Measurements from ENCODE around the gene UBL3. TPM values are rescaled to one million over a fixed set of nuclear protein-coding genes. Genes with fewer than 3 reads are reported as not detected.

Gene UBL3
- total RNA-seq, 1 donor from 2014 or later, result 20.0 TPM

- Mint-ChIP-seq H3K4me1 (peaks cover 14% of the 10 kb centered on the region), H3K4me3 (no peak overlapping the region), H3K36me3 (no peaks in the 10 kb centered on the region), H3K27me3 (ENCODE audit: insufficient read depth, low read depth) (peaks cover 2% of the 10 kb centered on the region), H3K27ac (no peak overlapping the region), H3K9me3 (no peaks in the 10 kb centered on the region)
- no peak for DNase-seq (ENCODE audit: low spot score)
- Histone ChIP-seq H3K27me3 (no peaks in the 10 kb centered on the region), H4K20me1 (ENCODE audit: low read depth) (no peaks in the 10 kb centered on the region), H3K9me3 (ENCODE audit: low read depth) (no peaks in the 10 kb centered on the region), H3K27ac (no peak overlapping the region), H2AFZ (replicated peaks) (no peak overlapping the region), H3K4me2 (no peak overlapping the region), H3F3A (ENCODE audit: low read depth) (no peaks in the 10 kb centered on the region), H3K4me1 (no peaks in the 10 kb centered on the region), H3K4me3 (no peak overlapping the region), H3K79me2 (ENCODE audit: low read depth) (no peaks in the 10 kb centered on the region), H3K36me3 (no peaks in the 10 kb centered on the region), H3K9ac (no peak overlapping the region)
- TF ChIP-seq EZH2 (IDR thresholded peaks at IDR 0.05), result no peak
- no peak for TF ChIP-seq EZH2phosphoT487 (IDR thresholded peaks at IDR 0.05)
- TF ChIP-seq, protein P1, sequence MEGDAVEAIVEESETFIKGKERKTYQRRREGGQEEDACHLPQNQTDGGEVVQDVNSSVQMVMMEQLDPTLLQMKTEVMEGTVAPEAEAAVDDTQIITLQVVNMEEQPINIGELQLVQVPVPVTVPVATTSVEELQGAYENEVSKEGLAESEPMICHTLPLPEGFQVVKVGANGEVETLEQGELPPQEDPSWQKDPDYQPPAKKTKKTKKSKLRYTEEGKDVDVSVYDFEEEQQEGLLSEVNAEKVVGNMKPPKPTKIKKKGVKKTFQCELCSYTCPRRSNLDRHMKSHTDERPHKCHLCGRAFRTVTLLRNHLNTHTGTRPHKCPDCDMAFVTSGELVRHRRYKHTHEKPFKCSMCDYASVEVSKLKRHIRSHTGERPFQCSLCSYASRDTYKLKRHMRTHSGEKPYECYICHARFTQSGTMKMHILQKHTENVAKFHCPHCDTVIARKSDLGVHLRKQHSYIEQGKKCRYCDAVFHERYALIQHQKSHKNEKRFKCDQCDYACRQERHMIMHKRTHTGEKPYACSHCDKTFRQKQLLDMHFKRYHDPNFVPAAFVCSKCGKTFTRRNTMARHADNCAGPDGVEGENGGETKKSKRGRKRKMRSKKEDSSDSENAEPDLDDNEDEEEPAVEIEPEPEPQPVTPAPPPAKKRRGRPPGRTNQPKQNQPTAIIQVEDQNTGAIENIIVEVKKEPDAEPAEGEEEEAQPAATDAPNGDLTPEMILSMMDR (IDR thresholded peaks at IDR 0.05), result no peak
These were observed 96.0 kb downstream of the UBL3 start for GRCh38 chr13:29754473-29754806.

DNA sequence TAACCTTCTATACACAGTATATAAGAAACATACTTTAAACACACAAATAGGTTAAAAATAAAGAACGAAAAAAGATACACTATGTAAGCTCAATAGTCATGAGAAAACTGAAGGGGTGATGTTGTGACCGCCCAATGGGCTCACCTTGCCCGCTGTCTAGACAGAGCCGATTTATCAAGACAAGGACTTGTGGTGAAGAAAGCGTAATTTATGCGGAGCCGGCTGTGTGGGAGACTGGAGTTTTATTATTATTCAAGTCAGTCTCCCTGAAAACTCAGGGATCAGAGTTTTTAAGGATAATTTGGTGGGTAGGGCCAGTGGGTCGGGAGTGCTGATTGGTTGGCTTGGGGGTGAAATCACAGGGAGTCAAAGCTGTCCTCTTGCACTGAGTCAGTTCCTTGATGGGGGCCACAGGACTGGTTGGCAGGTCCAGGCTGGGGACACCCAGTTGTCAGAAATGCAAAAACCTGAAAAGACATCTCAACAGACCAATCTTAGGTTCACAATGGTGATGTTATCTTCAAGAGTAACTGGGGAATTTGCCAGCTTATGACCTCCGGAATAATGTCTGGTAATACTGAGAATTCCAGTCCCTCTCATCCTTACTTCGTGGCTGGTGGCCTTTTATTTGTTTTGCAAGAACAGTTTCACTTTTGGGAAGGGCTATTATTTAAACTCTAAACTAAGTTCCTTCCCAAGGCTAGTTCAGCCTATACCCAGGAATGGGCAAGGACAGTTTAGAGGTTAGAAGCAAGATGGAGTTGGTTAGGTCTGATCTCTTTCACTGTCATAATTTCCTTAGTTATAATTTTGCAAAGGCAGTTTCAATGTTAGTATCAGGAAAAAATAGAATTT is 96.6 kb downstream of the UBL3 start:
- H3K27ac Mint-ChIP-seq, result no peak overlapping the region
- H4K20me1 ChIP-seq (ENCODE audit: low read depth), result no peaks in the 10 kb centered on the region
- no peak for DNase-seq (ENCODE audit: low spot score)

GRCh38 chr13:29752175-29752574 is 98.2 kb downstream of the UBL3 start:
- H3K4me1 Mint-ChIP-seq, result peaks cover 14% of the 10 kb centered on the region
- H3K36me3 ChIP-seq, result no peaks in the 10 kb centered on the region
- no peaks in the 10 kb centered on the region for H3K79me2 ChIP-seq (ENCODE audit: low read depth)
- no peaks in the 10 kb centered on the region for H3K27me3 ChIP-seq
- H3K9ac ChIP-seq, result no peak overlapping the region
- no peak overlapping the region for H3K4me2 ChIP-seq
- H3K4me3 Mint-ChIP-seq, result no peak overlapping the region
- H3K36me3 Mint-ChIP-seq, result no peaks in the 10 kb centered on the region
- H3K9me3 Mint-ChIP-seq, result no peaks in the 10 kb centered on the region
- no peak overlapping the region for H3K4me3 ChIP-seq
- TF ChIP-seq, protein P1 (IDR thresholded peaks at IDR 0.05), result no peak
- TF ChIP-seq EZH2 (IDR thresholded peaks at IDR 0.05) (no peak), EZH2phosphoT487 (IDR thresholded peaks at IDR 0.05) (no peak)
- H3K27ac Mint-ChIP-seq, result no peak overlapping the region
- H3K27me3 Mint-ChIP-seq (ENCODE audit: insufficient read depth, low read depth), result no peaks in the 10 kb centered on the region
- H2AFZ ChIP-seq (replicated peaks), result no peak overlapping the region
- no peak overlapping the region for H3K27ac ChIP-seq
- DNase-seq (ENCODE audit: low spot score), result no peak
- no peaks in the 10 kb centered on the region for H3K9me3 ChIP-seq (ENCODE audit: low read depth)
- H3K4me1 ChIP-seq, result no peaks in the 10 kb centered on the region
- no peaks in the 10 kb centered on the region for H4K20me1 ChIP-seq (ENCODE audit: low read depth)
- H3F3A ChIP-seq (ENCODE audit: low read depth), result no peaks in the 10 kb centered on the region

More for the DNA sequence above, 96.6 kb downstream of the UBL3 start:
- H3K4me3 ChIP-seq, result no peak overlapping the region
- no peak overlapping the region for H3K4me2 ChIP-seq
- Mint-ChIP-seq H3K9me3 (no peaks in the 10 kb centered on the region), H3K36me3 (no peaks in the 10 kb centered on the region), H3K27me3 (ENCODE audit: insufficient read depth, low read depth) (peaks cover 1% of the 10 kb centered on the region), H3K4me1 (peaks cover 14% of the 10 kb centered on the region), H3K4me3 (no peak overlapping the region)
- no peaks in the 10 kb centered on the region for H3F3A ChIP-seq (ENCODE audit: low read depth)
- H3K9me3 ChIP-seq (ENCODE audit: low read depth), result no peaks in the 10 kb centered on the region
- no peaks in the 10 kb centered on the region for H3K27me3 ChIP-seq
- TF ChIP-seq, protein P1 (IDR thresholded peaks at IDR 0.05), result no peak
- TF ChIP-seq EZH2phosphoT487 (IDR thresholded peaks at IDR 0.05), result no peak
- no peaks in the 10 kb centered on the region for H3K4me1 ChIP-seq
- H3K9ac ChIP-seq, result no peak overlapping the region
- no peak overlapping the region for H3K27ac ChIP-seq
- H3K36me3 ChIP-seq, result no peaks in the 10 kb centered on the region
- H3K79me2 ChIP-seq (ENCODE audit: low read depth), result no peaks in the 10 kb centered on the region
- peak overlapping the region; percentile 3 for H2AFZ ChIP-seq (replicated peaks)

Data from neural progenitor cell (in vitro differentiated cells).